ENCODE measurements around the gene ASF1A. TPM values are rescaled to one million over a fixed set of nuclear protein-coding genes. Genes with fewer than 3 reads are reported as not detected.

The ASF1A gene
- total RNA-seq, 4 donors from 2014 or later = 5.5 to 14.0 (median 8.0) TPM

GRCh38 chr6:118935331-118935668 is 41.3 kb downstream of the ASF1A start:
- no peak for DNase-seq
- Histone ChIP-seq H3K4me3 (peak overlapping the region; percentile 57 to 87 (median 74)), H3K27ac (peak overlapping the region; percentile 90 to 95 (median 91)), H3K36me3 (peaks cover 0 to 7% (median 0%) of the 10 kb centered on the region in 3 donors), H3K9me3 (no peaks in the 10 kb centered on the region), H3K4me1 (peaks cover 0 to 7% (median 0%) of the 10 kb centered on the region in 4 donors), H3K27me3 (no peaks in the 10 kb centered on the region)
- TF ChIP-seq CTCF (IDR thresholded peaks at IDR 0.05) (no peak), POLR2A (IDR thresholded peaks at IDR 0.05) (no peak)

- no peak overlapping the region for H3K27ac ChIP-seq
- DNase-seq = no peak
- TF ChIP-seq POLR2A (IDR thresholded peaks at IDR 0.05) (no peak), CTCF (IDR thresholded peaks at IDR 0.05) (no peak)
- H3K4me3 ChIP-seq = no peak overlapping the region
- no peaks in the 10 kb centered on the region for H3K27me3 ChIP-seq
- no peaks in the 10 kb centered on the region for H3K9me3 ChIP-seq
- H3K4me1 ChIP-seq = peaks cover 0 to 7% (median 0%) of the 10 kb centered on the region in 4 donors
- H3K36me3 ChIP-seq = no peaks in the 10 kb centered on the region
These were observed 42.2 kb downstream of the ASF1A start for GRCh38 chr6:118935978-118936703.

- TF ChIP-seq POLR2A (IDR thresholded peaks at IDR 0.05) (no peak), CTCF (IDR thresholded peaks at IDR 0.05) (no peak)
- no peak overlapping the region for H3K4me3 ChIP-seq
- no peak overlapping the region for H3K27ac ChIP-seq
- no peaks in the 10 kb centered on the region for H3K27me3 ChIP-seq
- no peaks in the 10 kb centered on the region for H3K4me1 ChIP-seq
- no peaks in the 10 kb centered on the region for H3K9me3 ChIP-seq
- DNase-seq = no peak
- no peaks in the 10 kb centered on the region for H3K36me3 ChIP-seq
These were observed 45.7 kb downstream of the ASF1A start for GRCh38 chr6:118939683-118940082.

GRCh38 chr6:118940770-118941169 is 46.8 kb downstream of the ASF1A start:
- TF ChIP-seq POLR2A (IDR thresholded peaks at IDR 0.05) = no peak
- no peak for TF ChIP-seq CTCF (IDR thresholded peaks at IDR 0.05)
- Histone ChIP-seq H3K9me3 (no peaks in the 10 kb centered on the region), H3K27me3 (no peaks in the 10 kb centered on the region), H3K4me3 (no peak overlapping the region), H3K27ac (no peak overlapping the region), H3K36me3 (no peaks in the 10 kb centered on the region), H3K4me1 (no peaks in the 10 kb centered on the region)
- no peak for DNase-seq

- no peak for DNase-seq
- H3K27ac ChIP-seq = no peak overlapping the region
- H3K9me3 ChIP-seq = no peaks in the 10 kb centered on the region
These were observed 51.3 kb downstream of the ASF1A start for GRCh38 chr6:118945217-118945616.

More at GRCh38 chr6:118945217-118945616, 51.3 kb downstream of the ASF1A start:
- H3K4me1 ChIP-seq = no peaks in the 10 kb centered on the region
- H3K27me3 ChIP-seq = no peaks in the 10 kb centered on the region
- no peaks in the 10 kb centered on the region for H3K36me3 ChIP-seq
- no peak for TF ChIP-seq CTCF (IDR thresholded peaks at IDR 0.05)
- TF ChIP-seq POLR2A (IDR thresholded peaks at IDR 0.05) = no peak
- H3K4me3 ChIP-seq = no peak overlapping the region

All from Peyer's patch (tissue), 4 donors.